Glomerular visceral epithelial cell (primary cell): ENCODE data around the gene TMEM169.

Source experiments
- DNase-seq: peaks from one replicate; pipeline ENCODE4 v3.0.0-alpha.2; 2016; ENCODE audit errors: extremely low spot score

Gene TMEM169

GRCh38 chr2:216104691-216105090 lies 23.0 kb downstream of the TMEM169 start:
- no peak for DNase-seq

GRCh38 chr2:216107320-216107719 lies 25.6 kb downstream of the TMEM169 start:
- DNase-seq = no peak

GRCh38 chr2:216107760-216108159 lies 26.0 kb downstream of the TMEM169 start:
- DNase-seq = peak; percentile 50

- peak; percentile 32 for DNase-seq
These were observed 26.7 kb downstream of the TMEM169 start for GRCh38 chr2:216108310-216108966.

- DNase-seq = peak; percentile 99
These were observed 27.5 kb downstream of the TMEM169 start, which contains the start of gene XRCC5 for GRCh38 chr2:216108967-216109921. TSS of gene XRCC5 (plus strand) at chr2:216109348. CDS start at chr2:216109437, 89 bp downstream.

- DNase-seq = peak; percentile 47
These were observed 28.4 kb downstream of the TMEM169 start for GRCh38 chr2:216109962-216110614.

- DNase-seq = no peak
These were observed 28.9 kb downstream of the TMEM169 start for GRCh38 chr2:216110620-216111019.

- no peak for DNase-seq
These were observed 29.4 kb downstream of the TMEM169 start for GRCh38 chr2:216111122-216111521.

GRCh38 chr2:216112926-216113325 lies 31.2 kb downstream of the TMEM169 start:
- no peak for DNase-seq

GRCh38 chr2:216113572-216113971 lies 31.9 kb downstream of the TMEM169 start:
- DNase-seq = no peak

- no peak for DNase-seq
These were observed 32.6 kb downstream of the TMEM169 start for GRCh38 chr2:216114382-216114713.

- peak; percentile 100 for DNase-seq
These were observed 33.2 kb downstream of the TMEM169 start for GRCh38 chr2:216114714-216115531.

- no peak for DNase-seq
These were observed 34.7 kb downstream of the TMEM169 start for GRCh38 chr2:216116418-216116817.

GRCh38 chr2:216117561-216118340 lies 36.0 kb downstream of the TMEM169 start:
- no peak for DNase-seq

- DNase-seq = no peak
These were observed 36.8 kb downstream of the TMEM169 start for GRCh38 chr2:216118474-216118873.

GRCh38 chr2:216119146-216119545 lies 37.4 kb downstream of the TMEM169 start:
- DNase-seq = no peak

- no peak for DNase-seq
These were observed 38.3 kb downstream of the TMEM169 start for GRCh38 chr2:216119986-216120385.

- DNase-seq = no peak
These were observed 39.5 kb downstream of the TMEM169 start for GRCh38 chr2:216121255-216121654.

GRCh38 chr2:216126943-216127342 lies 45.2 kb downstream of the TMEM169 start:
- DNase-seq = no peak

- no peak for DNase-seq
These were observed 48.7 kb downstream of the TMEM169 start for GRCh38 chr2:216130346-216130971.
